ENCODE results near the gene LCN15. TPM values are rescaled to one million over a fixed set of nuclear protein-coding genes. Genes with fewer than 3 reads are reported as not detected.

The LCN15 gene
- total RNA-seq, 1 experiment from 2014 or later, result 0.05 TPM

DNA sequence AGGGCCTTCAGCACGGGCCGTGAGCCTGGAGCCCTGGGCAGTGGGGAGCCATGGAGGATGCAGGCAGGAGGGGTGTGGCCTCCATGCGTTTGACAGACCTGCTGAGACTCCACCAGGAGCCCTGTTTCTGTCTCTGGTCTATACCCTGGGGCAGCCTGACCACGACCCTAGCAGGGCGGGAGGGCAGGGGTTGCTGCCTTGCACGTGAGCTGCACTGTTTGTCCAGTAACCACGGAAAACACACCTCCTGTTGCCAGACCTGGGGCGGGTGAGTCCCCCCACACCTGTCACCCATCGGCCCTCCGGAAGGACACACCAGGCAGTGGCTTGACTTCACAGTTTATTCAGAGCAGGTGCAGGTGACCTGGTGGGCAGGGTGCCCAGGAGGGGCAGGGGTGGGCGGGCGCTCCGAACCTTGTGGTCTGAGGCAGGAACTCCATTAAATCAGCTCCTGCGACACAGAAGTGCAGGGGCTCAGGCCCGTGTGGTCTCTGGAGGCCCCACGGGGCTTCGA lies 10.2 kb downstream of the LCN15 start:
- DNase-seq (ENCODE audit: low read depth, low spot score), result no peak
- TF ChIP-seq SIN3A (IDR thresholded peaks at IDR 0.05; ENCODE audit: borderline replicate concordance, insufficient read depth, low read depth, low read length) (no peak), TCF7L2 (IDR thresholded peaks at IDR 0.05; ENCODE audit: low read depth, low read length) (no peak), POLR2AphosphoS5 (IDR thresholded peaks at IDR 0.05; ENCODE audit: low read depth, low read length) (no peak)
- TF ChIP-seq, protein P1, sequence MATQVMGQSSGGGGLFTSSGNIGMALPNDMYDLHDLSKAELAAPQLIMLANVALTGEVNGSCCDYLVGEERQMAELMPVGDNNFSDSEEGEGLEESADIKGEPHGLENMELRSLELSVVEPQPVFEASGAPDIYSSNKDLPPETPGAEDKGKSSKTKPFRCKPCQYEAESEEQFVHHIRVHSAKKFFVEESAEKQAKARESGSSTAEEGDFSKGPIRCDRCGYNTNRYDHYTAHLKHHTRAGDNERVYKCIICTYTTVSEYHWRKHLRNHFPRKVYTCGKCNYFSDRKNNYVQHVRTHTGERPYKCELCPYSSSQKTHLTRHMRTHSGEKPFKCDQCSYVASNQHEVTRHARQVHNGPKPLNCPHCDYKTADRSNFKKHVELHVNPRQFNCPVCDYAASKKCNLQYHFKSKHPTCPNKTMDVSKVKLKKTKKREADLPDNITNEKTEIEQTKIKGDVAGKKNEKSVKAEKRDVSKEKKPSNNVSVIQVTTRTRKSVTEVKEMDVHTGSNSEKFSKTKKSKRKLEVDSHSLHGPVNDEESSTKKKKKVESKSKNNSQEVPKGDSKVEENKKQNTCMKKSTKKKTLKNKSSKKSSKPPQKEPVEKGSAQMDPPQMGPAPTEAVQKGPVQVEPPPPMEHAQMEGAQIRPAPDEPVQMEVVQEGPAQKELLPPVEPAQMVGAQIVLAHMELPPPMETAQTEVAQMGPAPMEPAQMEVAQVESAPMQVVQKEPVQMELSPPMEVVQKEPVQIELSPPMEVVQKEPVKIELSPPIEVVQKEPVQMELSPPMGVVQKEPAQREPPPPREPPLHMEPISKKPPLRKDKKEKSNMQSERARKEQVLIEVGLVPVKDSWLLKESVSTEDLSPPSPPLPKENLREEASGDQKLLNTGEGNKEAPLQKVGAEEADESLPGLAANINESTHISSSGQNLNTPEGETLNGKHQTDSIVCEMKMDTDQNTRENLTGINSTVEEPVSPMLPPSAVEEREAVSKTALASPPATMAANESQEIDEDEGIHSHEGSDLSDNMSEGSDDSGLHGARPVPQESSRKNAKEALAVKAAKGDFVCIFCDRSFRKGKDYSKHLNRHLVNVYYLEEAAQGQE (IDR thresholded peaks at IDR 0.05; ENCODE audit: insufficient read depth in 1 of 2, low read depth in 2 of 2, low read length in 1 of 2), result no peak
- TF ChIP-seq, protein P2, sequence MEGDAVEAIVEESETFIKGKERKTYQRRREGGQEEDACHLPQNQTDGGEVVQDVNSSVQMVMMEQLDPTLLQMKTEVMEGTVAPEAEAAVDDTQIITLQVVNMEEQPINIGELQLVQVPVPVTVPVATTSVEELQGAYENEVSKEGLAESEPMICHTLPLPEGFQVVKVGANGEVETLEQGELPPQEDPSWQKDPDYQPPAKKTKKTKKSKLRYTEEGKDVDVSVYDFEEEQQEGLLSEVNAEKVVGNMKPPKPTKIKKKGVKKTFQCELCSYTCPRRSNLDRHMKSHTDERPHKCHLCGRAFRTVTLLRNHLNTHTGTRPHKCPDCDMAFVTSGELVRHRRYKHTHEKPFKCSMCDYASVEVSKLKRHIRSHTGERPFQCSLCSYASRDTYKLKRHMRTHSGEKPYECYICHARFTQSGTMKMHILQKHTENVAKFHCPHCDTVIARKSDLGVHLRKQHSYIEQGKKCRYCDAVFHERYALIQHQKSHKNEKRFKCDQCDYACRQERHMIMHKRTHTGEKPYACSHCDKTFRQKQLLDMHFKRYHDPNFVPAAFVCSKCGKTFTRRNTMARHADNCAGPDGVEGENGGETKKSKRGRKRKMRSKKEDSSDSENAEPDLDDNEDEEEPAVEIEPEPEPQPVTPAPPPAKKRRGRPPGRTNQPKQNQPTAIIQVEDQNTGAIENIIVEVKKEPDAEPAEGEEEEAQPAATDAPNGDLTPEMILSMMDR (IDR thresholded peaks at IDR 0.05), result no peak
- Histone ChIP-seq H3K9me3 (ENCODE audit: control insufficient read depth, insufficient read depth, low read depth, low read length) (no peaks in the 10 kb centered on the region), H3K27ac (ENCODE audit: low read length) (no peak overlapping the region), H3K27me3 (ENCODE audit: control insufficient read depth, insufficient read depth, low read length) (no peaks in the 10 kb centered on the region), H3K4me1 (ENCODE audit: control insufficient read depth, insufficient read depth, low read length) (no peaks in the 10 kb centered on the region), H3K4me3 (ENCODE audit: low read depth in 2 of 2, low read length in 2 of 2) (no peak overlapping the region), H3K36me3 (ENCODE audit: control insufficient read depth, insufficient read depth, low read length) (no peaks in the 10 kb centered on the region)
- no TSS peak for BruUV-seq (replicated peaks)
- in situ Hi-C loops (cut with HindIII; ENCODE audit: low pct_unique_long_range_greater_than_20kb, low sequenced_read_pairs), result no loop called here
- POLR2A ChIA-PET, result no interaction called here
- intact Hi-C loops (cut with micrococcal nuclease; ENCODE audit: unreplicated experiment), result no loop called here
- CTCF ChIA-PET, result no interaction called here
- ATAC-seq, result no peak

GRCh38 chr9:136753371-136754058 lies 10.8 kb downstream of the LCN15 start:
- POLR2A ChIA-PET, result no interaction called here
- Histone ChIP-seq H3K4me3 (ENCODE audit: low read depth in 2 of 2, low read length in 2 of 2) (no peak overlapping the region), H3K9me3 (ENCODE audit: control insufficient read depth, insufficient read depth, low read depth, low read length) (no peaks in the 10 kb centered on the region), H3K27me3 (ENCODE audit: control insufficient read depth, insufficient read depth, low read length) (no peaks in the 10 kb centered on the region), H3K4me1 (ENCODE audit: control insufficient read depth, insufficient read depth, low read length) (no peaks in the 10 kb centered on the region), H3K36me3 (ENCODE audit: control insufficient read depth, insufficient read depth, low read length) (no peaks in the 10 kb centered on the region), H3K27ac (ENCODE audit: low read length) (no peak overlapping the region)
- intact Hi-C loops (cut with micrococcal nuclease; ENCODE audit: unreplicated experiment) (no loop called here), in situ Hi-C loops (cut with HindIII; ENCODE audit: low pct_unique_long_range_greater_than_20kb, low sequenced_read_pairs) (no loop called here)
- CTCF ChIA-PET, result no interaction called here
- BruUV-seq (replicated peaks), result no TSS peak
- no peak for ATAC-seq
- DNase-seq (ENCODE audit: low read depth, low spot score), result no peak
- TF ChIP-seq, protein P2 (IDR thresholded peaks at IDR 0.05), result no peak
- TF ChIP-seq, protein P1 (IDR thresholded peaks at IDR 0.05; ENCODE audit: insufficient read depth in 1 of 2, low read depth in 2 of 2, low read length in 1 of 2), result no peak
- TF ChIP-seq POLR2AphosphoS5 (IDR thresholded peaks at IDR 0.05; ENCODE audit: low read depth, low read length), result no peak
- no peak for TF ChIP-seq SIN3A (IDR thresholded peaks at IDR 0.05; ENCODE audit: borderline replicate concordance, insufficient read depth, low read depth, low read length)
- no peak for TF ChIP-seq TCF7L2 (IDR thresholded peaks at IDR 0.05; ENCODE audit: low read depth, low read length)

Measured in Panc1 (cell line).